A673 (cell line): Measurements from ENCODE around the gene BICC1.

ENCODE experiments used
- CTCF ChIP-seq: fragments of 300-800, 200-600 bp; sonication (generic); conservative IDR thresholded peaks from 2 replicates; pipeline ENCODE4 v1.5.1; 2017; ENCODE audit warnings: low read depth, mild to moderate bottlenecking, antibody characterized with exemption, low read length, moderate library complexity, mixed read lengths
- EZH2 ChIP-seq: fragments of 200-600 bp; sonication (generic); IDR thresholded peaks from 2 replicates; pipeline ENCODE4 v1.6.1; 2017; ENCODE audit warnings: borderline replicate concordance, low read depth, mild to moderate bottlenecking, mixed read lengths, antibody characterized with exemption, low read length; ENCODE audit not compliant: poor library complexity, severe bottlenecking

- TF ChIP-seq CTCF (no peak), EZH2 (no peak)
Measured at GRCh38 chr10:58577437-58577777, 64.7 kb downstream of the BICC1 start.
